Measurements from ENCODE around the gene KDSR. TPM values are rescaled to one million over a fixed set of nuclear protein-coding genes. Genes with fewer than 3 reads are reported as not detected.

The KDSR gene
- total RNA-seq, 1 experiment from 2014 or later = 29.8 TPM

DNA sequence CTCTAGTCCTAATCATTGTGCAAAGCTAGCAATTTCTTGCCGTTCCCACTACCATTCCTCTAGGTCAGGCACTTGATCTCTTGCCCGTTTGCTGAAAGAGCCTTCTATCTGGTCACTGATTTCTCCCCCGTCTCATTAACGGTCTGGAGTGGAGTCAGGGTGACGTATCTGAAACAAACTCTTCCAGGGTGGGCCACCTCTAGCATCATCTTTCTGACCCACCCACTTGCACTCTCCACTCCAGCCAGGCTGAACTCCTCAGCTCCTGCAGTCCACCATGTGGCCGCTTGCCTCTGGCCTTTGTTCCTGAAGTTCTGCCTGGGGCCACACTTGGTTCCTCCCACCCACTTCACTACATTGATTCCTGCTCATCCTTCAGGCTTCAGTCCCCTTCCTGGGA lies 60.8 kb downstream of the KDSR start:
- CTCF ChIA-PET = no interaction called here
- no peak for TF ChIP-seq POLR2AphosphoS5 (IDR thresholded peaks at IDR 0.05; ENCODE audit: low read depth, low read length)
- no peak for TF ChIP-seq TCF7L2 (IDR thresholded peaks at IDR 0.05; ENCODE audit: low read depth, low read length)
- POLR2A ChIA-PET = no interaction called here
- Histone ChIP-seq H3K27ac (ENCODE audit: low read length) (no peak overlapping the region), H3K36me3 (ENCODE audit: control insufficient read depth, insufficient read depth, low read length) (no peaks in the 10 kb centered on the region), H3K9me3 (ENCODE audit: control insufficient read depth, insufficient read depth, low read depth, low read length) (no peaks in the 10 kb centered on the region), H3K4me1 (ENCODE audit: control insufficient read depth, insufficient read depth, low read length) (no peaks in the 10 kb centered on the region), H3K27me3 (ENCODE audit: control insufficient read depth, insufficient read depth, low read length) (no peaks in the 10 kb centered on the region), H3K4me3 (ENCODE audit: low read depth in 2 of 2, low read length in 2 of 2) (no peak overlapping the region)
- ATAC-seq (no peak), DNase-seq (ENCODE audit: low read depth, low spot score) (no peak)
- intact Hi-C loops (cut with micrococcal nuclease; ENCODE audit: unreplicated experiment) = no loop called here
- in situ Hi-C loops (cut with HindIII; ENCODE audit: low pct_unique_long_range_greater_than_20kb, low sequenced_read_pairs) = no loop called here
- no TSS peak for BruUV-seq (replicated peaks)

DNA sequence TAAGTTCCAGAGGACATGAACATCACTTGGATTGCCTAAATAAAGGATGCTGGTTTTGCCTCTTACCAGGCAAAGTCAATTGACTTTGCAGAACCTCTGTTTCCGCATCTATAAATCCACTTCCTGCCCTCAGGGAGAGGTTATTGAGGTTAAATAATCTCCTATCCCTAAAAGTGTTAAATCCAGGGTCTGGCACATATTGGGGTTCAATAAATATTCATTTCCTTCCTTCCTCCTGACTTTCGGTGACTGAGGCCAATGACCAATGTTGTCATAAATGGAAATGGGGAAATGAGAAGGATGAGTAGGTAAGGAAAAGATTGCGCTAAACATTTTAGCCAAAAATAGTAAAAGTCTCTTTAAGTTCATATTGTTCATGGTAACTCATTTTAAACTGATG lies 63.5 kb downstream of the KDSR start:
- no peaks in the 10 kb centered on the region for H3K36me3 ChIP-seq (ENCODE audit: control insufficient read depth, insufficient read depth, low read length)
- H3K9me3 ChIP-seq (ENCODE audit: control insufficient read depth, insufficient read depth, low read depth, low read length) = no peaks in the 10 kb centered on the region
- in situ Hi-C loops (cut with HindIII; ENCODE audit: low pct_unique_long_range_greater_than_20kb, low sequenced_read_pairs) (no loop called here), intact Hi-C loops (cut with micrococcal nuclease; ENCODE audit: unreplicated experiment) (no loop called here)
- H3K4me1 ChIP-seq (ENCODE audit: control insufficient read depth, insufficient read depth, low read length) = no peaks in the 10 kb centered on the region
- H3K4me3 ChIP-seq (ENCODE audit: low read depth in 2 of 2, low read length in 2 of 2) = no peak overlapping the region
- BruUV-seq (replicated peaks) = no TSS peak
- DNase-seq (ENCODE audit: low read depth, low spot score) (no peak), ATAC-seq (no peak)
- TF ChIP-seq POLR2AphosphoS5 (IDR thresholded peaks at IDR 0.05; ENCODE audit: low read depth, low read length) (no peak), TCF7L2 (IDR thresholded peaks at IDR 0.05; ENCODE audit: low read depth, low read length) (no peak), SIN3A (IDR thresholded peaks at IDR 0.05; ENCODE audit: borderline replicate concordance, insufficient read depth, low read depth, low read length) (no peak)
- TF ChIP-seq, protein P1, sequence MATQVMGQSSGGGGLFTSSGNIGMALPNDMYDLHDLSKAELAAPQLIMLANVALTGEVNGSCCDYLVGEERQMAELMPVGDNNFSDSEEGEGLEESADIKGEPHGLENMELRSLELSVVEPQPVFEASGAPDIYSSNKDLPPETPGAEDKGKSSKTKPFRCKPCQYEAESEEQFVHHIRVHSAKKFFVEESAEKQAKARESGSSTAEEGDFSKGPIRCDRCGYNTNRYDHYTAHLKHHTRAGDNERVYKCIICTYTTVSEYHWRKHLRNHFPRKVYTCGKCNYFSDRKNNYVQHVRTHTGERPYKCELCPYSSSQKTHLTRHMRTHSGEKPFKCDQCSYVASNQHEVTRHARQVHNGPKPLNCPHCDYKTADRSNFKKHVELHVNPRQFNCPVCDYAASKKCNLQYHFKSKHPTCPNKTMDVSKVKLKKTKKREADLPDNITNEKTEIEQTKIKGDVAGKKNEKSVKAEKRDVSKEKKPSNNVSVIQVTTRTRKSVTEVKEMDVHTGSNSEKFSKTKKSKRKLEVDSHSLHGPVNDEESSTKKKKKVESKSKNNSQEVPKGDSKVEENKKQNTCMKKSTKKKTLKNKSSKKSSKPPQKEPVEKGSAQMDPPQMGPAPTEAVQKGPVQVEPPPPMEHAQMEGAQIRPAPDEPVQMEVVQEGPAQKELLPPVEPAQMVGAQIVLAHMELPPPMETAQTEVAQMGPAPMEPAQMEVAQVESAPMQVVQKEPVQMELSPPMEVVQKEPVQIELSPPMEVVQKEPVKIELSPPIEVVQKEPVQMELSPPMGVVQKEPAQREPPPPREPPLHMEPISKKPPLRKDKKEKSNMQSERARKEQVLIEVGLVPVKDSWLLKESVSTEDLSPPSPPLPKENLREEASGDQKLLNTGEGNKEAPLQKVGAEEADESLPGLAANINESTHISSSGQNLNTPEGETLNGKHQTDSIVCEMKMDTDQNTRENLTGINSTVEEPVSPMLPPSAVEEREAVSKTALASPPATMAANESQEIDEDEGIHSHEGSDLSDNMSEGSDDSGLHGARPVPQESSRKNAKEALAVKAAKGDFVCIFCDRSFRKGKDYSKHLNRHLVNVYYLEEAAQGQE (IDR thresholded peaks at IDR 0.05; ENCODE audit: insufficient read depth in 1 of 2, low read depth in 2 of 2, low read length in 1 of 2) = no peak
- TF ChIP-seq, protein P2, sequence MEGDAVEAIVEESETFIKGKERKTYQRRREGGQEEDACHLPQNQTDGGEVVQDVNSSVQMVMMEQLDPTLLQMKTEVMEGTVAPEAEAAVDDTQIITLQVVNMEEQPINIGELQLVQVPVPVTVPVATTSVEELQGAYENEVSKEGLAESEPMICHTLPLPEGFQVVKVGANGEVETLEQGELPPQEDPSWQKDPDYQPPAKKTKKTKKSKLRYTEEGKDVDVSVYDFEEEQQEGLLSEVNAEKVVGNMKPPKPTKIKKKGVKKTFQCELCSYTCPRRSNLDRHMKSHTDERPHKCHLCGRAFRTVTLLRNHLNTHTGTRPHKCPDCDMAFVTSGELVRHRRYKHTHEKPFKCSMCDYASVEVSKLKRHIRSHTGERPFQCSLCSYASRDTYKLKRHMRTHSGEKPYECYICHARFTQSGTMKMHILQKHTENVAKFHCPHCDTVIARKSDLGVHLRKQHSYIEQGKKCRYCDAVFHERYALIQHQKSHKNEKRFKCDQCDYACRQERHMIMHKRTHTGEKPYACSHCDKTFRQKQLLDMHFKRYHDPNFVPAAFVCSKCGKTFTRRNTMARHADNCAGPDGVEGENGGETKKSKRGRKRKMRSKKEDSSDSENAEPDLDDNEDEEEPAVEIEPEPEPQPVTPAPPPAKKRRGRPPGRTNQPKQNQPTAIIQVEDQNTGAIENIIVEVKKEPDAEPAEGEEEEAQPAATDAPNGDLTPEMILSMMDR (IDR thresholded peaks at IDR 0.05) = no peak
- H3K27ac ChIP-seq (ENCODE audit: low read length) = no peak overlapping the region
- ChIA-PET POLR2A (no interaction called here), CTCF (no interaction called here)
- no peaks in the 10 kb centered on the region for H3K27me3 ChIP-seq (ENCODE audit: control insufficient read depth, insufficient read depth, low read length)

DNA sequence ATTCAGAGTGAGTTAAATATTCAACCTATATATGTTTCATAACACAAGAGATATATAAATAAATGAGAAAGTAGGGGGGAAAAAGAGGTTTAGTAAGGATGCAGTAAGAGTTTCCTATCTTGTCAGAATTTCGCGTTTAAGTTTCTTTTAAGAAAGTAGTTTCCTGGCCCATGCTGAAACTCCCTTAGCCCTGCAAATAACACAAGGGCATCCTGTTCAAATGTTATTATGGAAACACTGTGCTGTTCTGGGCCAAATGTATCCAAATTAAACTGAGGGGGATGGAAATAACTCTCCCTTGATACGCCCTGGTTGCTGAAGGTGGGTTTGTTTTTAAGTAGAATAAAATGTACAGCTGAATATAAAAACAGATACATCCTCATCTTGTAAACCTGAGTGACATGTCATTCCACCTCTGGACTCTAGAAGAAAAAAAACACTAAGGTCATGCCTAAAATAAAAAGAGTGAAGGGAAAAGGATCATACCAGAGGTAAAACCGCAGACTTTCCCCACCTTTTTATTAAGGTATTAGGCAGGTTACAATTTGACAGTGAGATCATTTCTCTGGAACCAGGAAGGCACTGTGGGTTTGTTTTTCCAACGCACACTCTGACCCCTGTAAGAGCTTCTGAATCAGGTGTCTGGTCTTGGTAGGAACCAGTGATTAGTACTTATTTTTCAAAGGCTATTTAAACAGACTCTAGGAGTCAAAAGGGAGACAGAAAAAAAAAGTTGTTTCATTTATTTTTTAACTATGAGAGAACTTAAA lies 64.2 kb downstream of the KDSR start:
- in situ Hi-C loops (cut with HindIII; ENCODE audit: low pct_unique_long_range_greater_than_20kb, low sequenced_read_pairs) (no loop called here), intact Hi-C loops (cut with micrococcal nuclease; ENCODE audit: unreplicated experiment) (no loop called here)
- no peak for TF ChIP-seq TCF7L2 (IDR thresholded peaks at IDR 0.05; ENCODE audit: low read depth, low read length)
- TF ChIP-seq, protein P1 (IDR thresholded peaks at IDR 0.05; ENCODE audit: insufficient read depth in 1 of 2, low read depth in 2 of 2, low read length in 1 of 2) = no peak
- TF ChIP-seq SIN3A (IDR thresholded peaks at IDR 0.05; ENCODE audit: borderline replicate concordance, insufficient read depth, low read depth, low read length) = no peak
- TF ChIP-seq, protein P2 (IDR thresholded peaks at IDR 0.05) = no peak
- no peak for TF ChIP-seq POLR2AphosphoS5 (IDR thresholded peaks at IDR 0.05; ENCODE audit: low read depth, low read length)
- no peaks in the 10 kb centered on the region for H3K36me3 ChIP-seq (ENCODE audit: control insufficient read depth, insufficient read depth, low read length)
- no peaks in the 10 kb centered on the region for H3K4me1 ChIP-seq (ENCODE audit: control insufficient read depth, insufficient read depth, low read length)
- no peak overlapping the region for H3K4me3 ChIP-seq (ENCODE audit: low read depth in 2 of 2, low read length in 2 of 2)
- no peaks in the 10 kb centered on the region for H3K9me3 ChIP-seq (ENCODE audit: control insufficient read depth, insufficient read depth, low read depth, low read length)
- ATAC-seq = no peak
- no peaks in the 10 kb centered on the region for H3K27me3 ChIP-seq (ENCODE audit: control insufficient read depth, insufficient read depth, low read length)
- DNase-seq (ENCODE audit: low read depth, low spot score) = no peak
- POLR2A ChIA-PET = no interaction called here
- CTCF ChIA-PET = no interaction called here
- no peak overlapping the region for H3K27ac ChIP-seq (ENCODE audit: low read length)
- no TSS peak for BruUV-seq (replicated peaks)
